Fibroblast of lung (primary cell): ENCODE results near the gene GALR1.

ENCODE experiments used
- EZH2 ChIP-seq: IDR thresholded peaks from 2 replicates; pipeline ENCODE4 v1.5.1; 2012; ENCODE audit warnings: low read length, control low read depth, mild to moderate bottlenecking; ENCODE audit errors: missing control alignments
- TF ChIP-seq, protein P1 (sequence below), 2 donors: IDR thresholded peaks in 1 of 2; conservative IDR thresholded peaks in 1 of 2; 1 replicate in 1 of 2; 2 replicates in 1 of 2; pipeline ENCODE4 v1.5.1; 2011 to 2012; ENCODE audit warnings: low read length in 2 of 2, control low read depth in 1 of 2, inconsistent platforms in 1 of 2, low read depth in 1 of 2, mild to moderate bottlenecking in 1 of 2

DNA sequence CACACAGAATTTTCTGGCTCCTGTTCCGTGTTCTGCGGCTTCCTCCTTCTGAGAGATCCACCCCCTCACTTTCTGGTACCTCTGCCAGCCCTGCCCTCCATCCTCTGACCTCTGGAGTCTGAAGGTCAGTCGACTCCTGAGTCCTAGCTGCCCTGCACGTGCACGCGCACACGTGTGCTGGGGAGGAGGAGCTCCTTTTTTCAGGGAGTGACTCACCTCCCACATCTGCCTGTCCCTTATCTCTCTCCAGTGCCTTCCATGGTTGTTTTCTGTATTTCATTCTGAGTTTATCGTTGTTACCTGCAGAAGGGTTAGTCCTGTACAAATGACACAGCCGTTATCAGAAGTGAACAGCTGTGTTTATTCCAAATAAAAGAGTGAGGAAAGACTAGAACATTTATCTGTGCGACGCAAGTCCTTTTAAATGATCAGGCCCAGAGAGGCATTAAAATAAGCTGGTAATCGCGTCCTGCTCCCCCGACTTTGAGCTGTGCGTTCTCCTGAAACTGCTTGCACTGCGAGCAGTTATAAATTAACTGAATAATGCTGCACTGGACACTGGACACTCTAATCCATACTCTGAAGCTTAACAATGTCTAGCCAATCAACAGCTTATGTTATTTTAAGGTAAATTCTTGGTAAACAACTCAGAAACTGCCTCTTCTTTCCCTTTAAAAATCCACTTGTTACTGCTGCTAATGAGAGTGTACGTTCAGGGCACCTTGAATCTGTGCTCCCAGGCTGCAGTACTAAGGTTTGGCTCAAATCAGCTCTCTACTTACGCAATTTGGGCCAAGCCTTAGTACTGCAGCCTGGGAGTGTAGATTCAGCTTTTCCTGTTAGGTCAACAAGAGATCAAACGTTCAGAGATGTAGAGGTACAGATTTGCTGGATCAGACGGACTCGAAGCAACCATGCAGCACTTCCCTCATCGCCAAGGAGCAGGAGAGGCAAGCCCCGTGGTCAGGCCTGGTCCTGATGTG is 72.5 kb downstream of the GALR1 start:
- TF ChIP-seq, protein P1, sequence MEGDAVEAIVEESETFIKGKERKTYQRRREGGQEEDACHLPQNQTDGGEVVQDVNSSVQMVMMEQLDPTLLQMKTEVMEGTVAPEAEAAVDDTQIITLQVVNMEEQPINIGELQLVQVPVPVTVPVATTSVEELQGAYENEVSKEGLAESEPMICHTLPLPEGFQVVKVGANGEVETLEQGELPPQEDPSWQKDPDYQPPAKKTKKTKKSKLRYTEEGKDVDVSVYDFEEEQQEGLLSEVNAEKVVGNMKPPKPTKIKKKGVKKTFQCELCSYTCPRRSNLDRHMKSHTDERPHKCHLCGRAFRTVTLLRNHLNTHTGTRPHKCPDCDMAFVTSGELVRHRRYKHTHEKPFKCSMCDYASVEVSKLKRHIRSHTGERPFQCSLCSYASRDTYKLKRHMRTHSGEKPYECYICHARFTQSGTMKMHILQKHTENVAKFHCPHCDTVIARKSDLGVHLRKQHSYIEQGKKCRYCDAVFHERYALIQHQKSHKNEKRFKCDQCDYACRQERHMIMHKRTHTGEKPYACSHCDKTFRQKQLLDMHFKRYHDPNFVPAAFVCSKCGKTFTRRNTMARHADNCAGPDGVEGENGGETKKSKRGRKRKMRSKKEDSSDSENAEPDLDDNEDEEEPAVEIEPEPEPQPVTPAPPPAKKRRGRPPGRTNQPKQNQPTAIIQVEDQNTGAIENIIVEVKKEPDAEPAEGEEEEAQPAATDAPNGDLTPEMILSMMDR (conservative IDR thresholded peaks at IDR 0.05 in 1 of 2, IDR thresholded peaks at IDR 0.05 in 1 of 2; ENCODE audit: low read depth in 1 of 2, low read length in 2 of 2): no peak
- TF ChIP-seq EZH2: no peak
